GM19035 (cell line): Measurements from ENCODE around the gene UGT1A5.

Experiments
- ATAC-seq: cut with Tn5 transposase; IDR thresholded peaks from one replicate; pipeline ENCODE4 v1.9.1; 2021; ENCODE audit not compliant: unreplicated experiment

UGT1A5 gene

DNA sequence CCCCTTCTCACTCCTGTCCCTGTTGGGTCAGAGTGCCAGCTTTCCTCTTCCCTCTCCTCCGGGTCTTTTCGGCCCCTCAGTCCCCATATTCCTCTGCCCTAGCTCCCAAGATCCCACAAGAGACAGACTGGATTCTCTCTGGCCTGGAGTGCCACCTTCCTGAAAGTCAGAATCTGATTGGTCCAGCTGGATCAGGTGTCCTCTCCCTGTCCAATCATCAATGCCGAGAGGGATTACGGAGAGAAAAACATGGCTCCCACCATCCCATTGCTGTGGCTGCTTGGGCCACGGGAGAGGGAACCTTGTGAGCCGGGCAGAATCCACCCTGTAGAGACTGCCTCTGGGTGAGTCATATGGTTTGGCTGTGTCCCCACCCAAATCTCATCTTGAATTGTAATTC lies 62.7 kb downstream of the UGT1A5 start:
- ATAC-seq: no peak

- no peak for ATAC-seq
Measured at GRCh38 chr2:233778030-233778429, 65.3 kb downstream of the UGT1A5 start, which contains the start of gene MROH2A. TSS of gene MROH2A (plus strand) at chr2:233778330. CDS start at chr2:233779359, 1,029 bp downstream.

GRCh38 chr2:233779722-233780121 lies 67.0 kb downstream of the UGT1A5 start:
- no peak for ATAC-seq

GRCh38 chr2:233780771-233781170 lies 68.1 kb downstream of the UGT1A5 start:
- ATAC-seq: no peak

- ATAC-seq: no peak
Measured at GRCh38 chr2:233789554-233789953, 76.8 kb downstream of the UGT1A5 start.

- no peak for ATAC-seq
Measured at GRCh38 chr2:233791151-233791882, 78.6 kb downstream of the UGT1A5 start.

GRCh38 chr2:233791883-233792329 lies 79.2 kb downstream of the UGT1A5 start:
- no peak for ATAC-seq

DNA sequence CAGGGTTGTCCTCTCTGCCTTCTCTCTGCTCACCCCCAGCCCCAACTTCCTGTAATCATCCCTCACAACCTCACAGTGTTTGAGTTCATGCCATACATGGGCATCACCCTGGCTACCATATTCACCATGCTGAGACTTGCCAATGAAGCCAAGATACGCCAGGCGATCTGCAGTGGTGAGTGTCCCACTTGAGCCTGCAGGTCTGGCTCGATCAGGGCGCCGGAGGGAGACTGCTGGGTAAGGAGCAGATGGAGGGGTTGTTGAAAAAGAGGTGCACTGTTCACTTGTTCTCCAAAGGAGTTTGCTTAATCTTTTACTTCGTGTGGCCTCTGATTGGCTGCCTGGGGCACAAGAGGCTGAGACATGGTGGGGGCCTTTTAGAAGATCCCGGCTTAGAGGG lies 80.0 kb downstream of the UGT1A5 start:
- no peak for ATAC-seq

DNA sequence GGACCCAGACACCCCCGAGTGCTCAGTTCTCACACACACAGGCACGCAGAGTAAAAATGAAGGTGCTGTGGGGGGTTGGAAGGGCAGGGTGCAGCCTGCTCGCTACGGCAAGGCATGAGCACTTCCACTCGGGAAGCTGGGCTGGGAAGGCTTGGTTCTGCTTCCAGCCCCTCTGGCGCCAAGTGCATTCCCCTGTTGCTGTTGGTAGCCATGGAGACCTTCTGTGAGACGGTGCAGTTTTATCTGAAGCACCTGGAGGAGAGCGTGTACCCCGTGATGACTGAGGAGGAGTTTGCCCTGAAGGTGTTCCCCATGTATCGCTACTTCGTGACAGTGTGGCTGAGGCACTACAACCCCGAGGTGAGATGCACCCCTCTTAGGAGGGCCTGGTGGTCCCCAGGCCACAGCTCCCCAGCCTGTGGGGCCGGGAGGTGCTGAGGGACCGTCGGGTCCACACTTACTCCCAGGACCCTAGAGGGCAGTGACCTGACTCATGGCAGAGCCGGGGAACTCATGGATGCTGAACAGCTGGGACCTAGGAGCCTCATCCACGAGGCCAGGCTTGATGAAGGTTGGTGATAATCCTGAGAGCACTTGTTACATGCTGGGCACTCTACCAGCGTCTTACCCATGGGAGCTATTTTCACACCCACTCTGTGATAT lies 80.9 kb downstream of the UGT1A5 start:
- ATAC-seq: no peak

DNA sequence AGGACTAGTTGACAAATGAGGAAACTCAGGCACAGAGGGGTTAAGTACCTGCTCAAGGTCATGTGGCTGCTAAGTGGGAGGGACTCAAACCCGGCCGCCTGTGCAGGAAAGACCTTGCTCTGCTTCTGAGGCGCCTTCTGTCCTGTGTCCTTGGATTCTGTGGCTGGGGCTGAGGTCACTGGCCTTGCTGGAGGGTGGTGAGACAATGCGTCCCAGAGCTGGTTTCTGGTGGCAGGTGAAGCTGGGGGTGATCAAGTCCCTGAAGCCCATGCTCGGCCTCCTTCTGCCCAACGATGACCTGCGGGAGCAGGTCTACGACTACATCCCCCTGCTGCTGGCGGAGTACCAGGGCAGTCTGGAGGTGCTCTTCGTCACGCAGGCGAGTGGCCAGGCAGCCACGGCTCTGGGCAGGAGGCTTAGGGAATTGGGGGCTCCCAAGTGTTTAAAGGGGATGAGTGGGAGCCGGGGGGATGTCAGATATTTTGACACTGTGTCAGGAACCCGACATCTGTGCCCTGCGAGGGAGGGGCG lies 81.5 kb downstream of the UGT1A5 start:
- ATAC-seq: no peak

- ATAC-seq: no peak
Measured at GRCh38 chr2:233795735-233796171, 83.0 kb downstream of the UGT1A5 start.

- no peak for ATAC-seq
Measured at GRCh38 chr2:233796254-233796653, 83.5 kb downstream of the UGT1A5 start.

DNA sequence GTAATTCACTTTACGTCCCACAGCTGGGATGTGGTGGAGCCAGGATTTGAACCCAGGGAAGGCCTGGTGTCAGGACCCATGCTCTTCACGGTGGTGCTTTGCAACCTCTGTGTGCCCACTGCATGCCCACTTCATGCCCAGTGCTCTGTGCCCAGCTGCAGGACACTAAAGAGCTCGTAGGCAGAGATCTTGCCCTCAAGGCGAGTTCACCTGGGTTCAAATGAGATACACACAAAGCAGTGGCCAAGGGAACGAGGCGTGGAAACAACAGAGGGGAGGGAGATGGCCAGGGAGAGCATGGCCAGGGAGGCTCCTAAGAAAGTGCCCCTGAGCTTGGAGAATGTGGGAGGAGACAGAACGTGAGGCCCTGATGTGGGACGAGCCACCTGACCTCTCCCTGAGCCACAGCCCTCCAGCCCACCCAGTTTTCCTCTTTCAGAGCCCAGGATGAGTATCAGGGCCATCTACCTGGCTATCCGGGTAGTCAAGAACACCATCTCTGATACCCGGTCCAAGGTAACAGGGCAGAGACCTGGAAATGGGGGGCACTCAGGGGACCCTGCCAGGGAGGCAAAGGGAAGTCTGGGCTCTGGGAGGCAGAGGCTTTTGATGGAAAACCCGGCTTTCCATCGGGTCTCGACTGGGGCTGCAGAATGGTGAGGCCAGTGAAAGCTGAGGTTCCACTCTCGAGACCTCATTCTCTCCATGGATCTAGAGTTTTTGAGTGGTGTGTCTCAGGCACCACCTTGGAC lies 85.8 kb downstream of the UGT1A5 start:
- ATAC-seq: no peak

DNA sequence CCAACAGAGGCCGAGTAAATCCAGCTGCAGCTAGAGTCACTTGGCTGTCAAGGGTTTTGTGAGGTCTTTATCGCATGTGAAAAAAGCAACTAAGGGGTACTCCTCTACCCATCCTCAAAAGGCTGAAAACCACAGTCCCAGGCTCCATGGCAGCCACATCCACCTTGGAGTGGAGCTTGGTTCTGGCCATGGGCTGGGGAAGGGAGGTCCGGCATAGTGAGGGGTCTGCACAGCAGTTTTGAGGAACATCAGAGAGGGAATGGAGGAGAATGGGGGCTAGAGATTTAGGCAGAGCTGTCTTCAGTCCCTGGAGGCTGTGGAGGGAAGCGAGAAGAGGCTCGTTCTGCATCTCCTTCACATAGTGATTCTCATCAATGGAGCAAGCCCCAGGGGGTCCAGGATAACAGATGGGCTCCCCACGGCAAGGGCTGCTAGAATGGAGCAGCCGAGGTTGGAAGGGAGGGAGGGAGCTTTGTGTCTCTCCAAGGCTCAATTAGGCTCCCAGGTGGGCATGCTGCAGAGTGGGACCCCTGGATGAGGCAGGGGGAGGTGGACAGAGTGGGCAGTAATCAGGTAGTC lies 86.5 kb downstream of the UGT1A5 start:
- ATAC-seq: no peak

DNA sequence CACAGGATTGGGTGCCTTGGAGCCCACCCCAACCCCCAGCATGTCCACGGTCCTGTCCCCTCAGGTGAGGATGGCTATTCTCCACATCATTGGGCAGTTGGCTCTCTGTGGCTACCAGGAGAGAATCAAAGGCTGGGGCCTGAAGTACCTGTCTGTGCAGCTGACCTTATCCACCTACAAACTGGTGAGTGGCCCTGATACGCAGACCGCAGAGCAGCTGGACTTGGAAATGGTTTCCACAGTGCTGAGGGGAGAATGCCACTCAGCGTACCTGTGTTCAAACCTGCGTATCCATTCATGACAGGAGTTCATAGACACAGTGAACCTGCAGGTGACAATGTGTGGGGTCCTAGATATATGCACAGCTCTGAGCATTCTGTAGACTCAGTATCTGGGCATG lies 87.0 kb downstream of the UGT1A5 start:
- ATAC-seq: no peak

DNA sequence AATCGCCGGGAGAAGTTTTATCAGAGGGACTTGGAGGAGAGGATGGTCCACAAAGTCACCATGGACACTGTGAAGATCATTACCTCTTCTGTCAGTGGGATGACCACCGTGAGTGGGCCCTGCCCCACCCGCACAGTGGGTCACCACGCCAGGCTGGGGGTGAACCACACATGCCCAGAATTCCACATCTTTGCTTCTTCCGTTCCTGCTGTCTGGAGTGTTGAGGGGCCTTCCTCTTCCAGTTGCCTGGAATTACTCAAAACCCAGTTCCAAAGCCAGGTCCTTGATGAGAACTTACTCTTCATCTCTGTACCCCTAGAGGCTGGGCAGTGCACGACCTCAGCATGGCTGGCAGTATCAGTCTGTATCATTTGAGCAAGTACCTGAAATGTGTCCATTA lies 87.5 kb downstream of the UGT1A5 start:
- ATAC-seq: no peak

GRCh38 chr2:233801357-233802131 lies 88.8 kb downstream of the UGT1A5 start:
- no peak for ATAC-seq

DNA sequence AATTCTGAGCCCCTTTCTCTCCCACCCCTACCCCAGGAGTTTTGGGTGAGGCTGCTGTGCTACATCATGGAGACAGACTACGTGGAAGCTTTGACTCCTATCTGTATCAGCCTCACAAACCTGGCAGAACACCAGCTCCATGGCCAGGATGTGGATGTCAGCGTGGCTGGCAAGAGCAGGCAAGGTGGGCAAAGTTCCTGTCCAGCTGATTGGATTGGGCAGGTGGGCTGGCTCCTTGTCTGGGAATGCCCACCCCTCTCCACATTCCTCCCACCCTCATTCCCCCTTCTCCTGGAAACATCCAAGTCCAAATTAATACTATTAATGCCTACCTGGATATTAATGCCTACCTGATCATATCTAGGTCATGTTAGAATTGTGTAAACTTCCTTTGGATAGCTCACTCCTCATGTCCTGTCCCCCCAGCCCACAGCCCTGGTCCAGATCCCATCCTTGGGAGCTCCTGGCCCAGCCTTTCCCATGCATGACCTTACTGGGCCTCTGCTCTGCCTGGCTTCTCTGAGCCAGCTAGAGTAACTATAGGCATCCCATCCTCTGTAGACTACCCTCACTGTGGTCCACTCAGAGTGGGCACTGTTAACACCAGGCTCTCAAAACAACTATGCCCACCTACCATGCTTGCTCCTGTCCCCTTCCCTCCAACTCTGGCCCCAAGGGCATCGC lies 89.6 kb downstream of the UGT1A5 start:
- no peak for ATAC-seq

DNA sequence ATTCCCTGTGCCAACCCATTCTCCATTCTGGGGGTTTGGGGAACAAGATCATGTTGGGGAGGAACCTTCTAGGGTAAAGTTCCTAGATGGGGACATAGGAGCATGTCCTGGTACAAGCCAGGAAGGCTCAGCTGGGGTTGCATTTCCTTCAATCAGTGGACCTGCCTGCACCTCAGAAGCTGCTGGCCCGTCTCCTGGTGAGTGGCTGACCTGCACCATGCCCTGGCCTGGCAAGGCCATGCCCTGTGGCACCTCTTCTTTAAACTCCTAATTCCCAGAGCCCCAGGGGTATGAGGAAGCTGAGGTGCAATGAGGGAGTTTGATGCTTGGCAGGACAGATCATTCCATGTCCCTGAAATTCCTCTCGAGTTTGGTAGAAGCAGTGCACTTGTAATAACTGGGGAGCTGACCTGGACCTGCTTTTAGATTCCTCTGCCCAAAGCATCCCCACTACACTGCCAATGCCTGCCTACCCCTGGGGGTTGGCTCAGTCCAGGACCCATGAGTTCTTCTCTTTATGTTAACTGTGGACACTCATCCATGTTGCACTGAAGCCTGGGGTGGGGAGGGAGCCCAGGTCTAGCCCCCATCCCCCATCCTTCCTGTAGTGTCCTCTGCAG lies 90.7 kb downstream of the UGT1A5 start:
- no peak for ATAC-seq
